NOMO-1 treated with DMSO at 0.1 percent for 48 hours (cell line): Measurements from ENCODE around the gene HLA-A.
A peak's percentile ranks its signal among the peaks of the same experiment; 100 is the strongest.

Experiments used
- DNase-seq: peaks from one replicate; lab custom pipeline; 2025; ENCODE audit not compliant: unreplicated experiment; lab: John Stamatoyannopoulos, UW

HLA-A gene

DNA sequence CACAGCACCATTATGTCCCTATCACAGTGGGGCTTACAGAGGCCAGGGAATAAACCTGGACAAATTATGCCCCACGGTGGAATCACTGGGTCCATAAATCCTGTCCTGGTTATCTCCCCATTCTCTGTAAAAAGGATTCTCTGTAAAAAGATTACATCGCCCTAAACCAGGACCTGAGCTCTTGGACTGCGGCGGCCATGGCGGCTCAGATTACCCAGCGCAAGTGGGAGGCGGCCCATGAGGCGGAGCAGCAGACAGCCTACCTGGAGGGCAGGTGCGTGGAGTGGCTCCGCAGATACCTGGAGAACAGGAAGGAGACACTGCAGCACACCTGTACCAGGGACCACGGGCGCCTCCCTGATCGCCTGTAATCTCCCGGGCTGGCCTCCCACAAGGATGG, 8.4 kb upstream of the HLA-A start:
- DNase-seq, result no peak

DNA sequence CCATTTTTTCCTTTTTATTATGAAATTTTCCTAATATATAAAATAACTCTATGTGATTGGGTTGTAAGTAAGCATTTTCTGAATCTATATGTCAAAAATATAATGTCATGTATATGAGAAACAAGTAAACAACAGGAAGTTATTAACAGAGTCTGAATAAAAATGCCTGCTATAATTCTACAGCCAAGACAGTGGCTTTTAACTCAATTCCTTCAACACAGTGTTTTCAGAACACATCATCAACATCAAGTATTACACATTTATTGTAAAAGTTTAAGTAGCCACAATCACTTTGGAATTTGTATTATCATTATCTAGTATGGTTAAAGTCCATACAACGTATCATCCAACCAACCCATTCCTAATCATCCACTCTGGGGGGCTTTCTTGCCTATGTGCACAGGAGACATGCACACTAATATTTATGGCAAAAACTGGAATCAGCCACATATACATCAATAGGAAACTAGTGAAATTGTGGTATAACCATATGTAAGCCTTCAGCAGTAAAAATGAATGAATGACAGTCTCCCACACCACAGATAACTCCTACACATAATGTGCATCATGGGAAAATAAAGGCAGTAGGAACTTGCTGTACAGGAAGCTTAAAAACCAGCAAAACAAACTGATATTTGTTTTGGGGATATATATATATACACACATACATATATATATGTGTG, 6.9 kb upstream of the HLA-A start:
- no peak for DNase-seq

DNA sequence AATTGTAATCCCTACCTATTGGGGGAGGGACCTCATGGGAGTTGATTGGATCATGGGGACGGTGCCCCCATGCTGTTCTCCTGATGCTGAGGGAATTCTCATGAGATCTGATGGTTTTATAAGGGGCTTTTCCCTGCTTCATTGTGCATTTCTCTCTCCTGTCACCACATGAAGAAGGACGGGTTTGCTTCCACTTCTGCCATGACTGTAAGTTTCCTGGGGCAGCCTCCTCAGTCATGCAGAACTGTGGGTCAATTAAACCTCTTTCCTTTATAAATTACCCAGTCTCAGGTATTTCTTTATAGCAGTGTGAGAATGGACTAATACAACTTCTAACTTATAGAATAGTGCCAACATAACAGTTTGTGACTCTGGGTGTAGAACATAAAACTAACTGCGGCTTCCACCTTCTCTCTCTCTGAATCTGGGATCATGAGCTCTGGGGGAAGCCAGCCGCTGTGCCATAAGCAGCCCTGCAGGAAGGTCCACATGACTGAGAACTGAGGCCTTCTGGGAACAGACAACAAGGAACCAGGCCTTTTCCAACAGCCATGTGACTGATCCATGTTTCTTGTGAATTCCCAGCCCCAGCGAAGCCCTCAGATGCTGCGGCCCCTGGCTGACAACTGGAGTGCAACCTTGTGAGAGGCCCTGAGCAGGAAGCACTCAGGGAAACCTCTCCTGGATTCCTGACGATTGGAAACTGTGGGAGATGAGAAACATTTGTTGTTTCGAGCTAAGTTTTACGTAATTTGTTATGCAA, 3.4 kb upstream of the HLA-A start:
- no peak for DNase-seq

DNA sequence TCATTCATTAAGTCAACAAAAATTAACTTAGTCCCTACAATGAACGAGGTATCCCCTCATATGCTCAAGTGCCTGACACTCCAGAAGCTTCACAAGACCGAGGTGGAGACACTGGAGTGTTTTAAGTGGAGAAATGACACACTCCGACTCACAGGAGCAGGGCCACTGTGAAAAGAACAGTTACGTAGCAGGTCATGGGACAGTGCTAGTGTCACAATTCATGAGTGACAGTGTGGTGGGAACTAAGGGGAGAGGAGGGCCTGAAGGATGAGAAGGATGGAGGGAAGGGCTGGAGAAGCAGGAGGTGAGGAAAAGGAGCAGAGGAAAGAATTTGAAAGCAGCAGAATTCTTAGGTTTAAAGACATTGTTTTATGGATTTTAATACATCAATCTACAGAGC, 1.3 kb upstream of the HLA-A start:
- DNase-seq, result no peak

- DNase-seq, result peak; percentile 33
These were observed 861 bp upstream of the HLA-A start for GRCh38 chr6:29941471-29941870.

DNA sequence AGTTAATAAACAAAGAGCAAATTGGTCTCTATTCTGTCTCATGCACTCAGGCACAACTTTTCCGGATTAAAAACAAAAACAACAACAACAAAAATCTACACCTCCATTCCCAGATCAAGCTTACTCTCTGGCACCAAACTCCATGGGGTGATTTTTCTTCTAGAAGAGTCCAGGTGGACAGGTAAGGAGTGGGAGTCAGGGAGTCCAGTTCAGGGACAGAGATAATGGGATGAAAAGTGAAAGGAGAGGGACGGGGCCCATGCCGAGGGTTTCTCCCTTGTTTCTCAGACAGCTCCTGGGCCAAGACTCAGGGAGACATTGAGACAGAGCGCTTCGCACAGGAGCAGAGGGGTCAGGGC, 437 bp upstream of the HLA-A start:
- no peak for DNase-seq

DNA sequence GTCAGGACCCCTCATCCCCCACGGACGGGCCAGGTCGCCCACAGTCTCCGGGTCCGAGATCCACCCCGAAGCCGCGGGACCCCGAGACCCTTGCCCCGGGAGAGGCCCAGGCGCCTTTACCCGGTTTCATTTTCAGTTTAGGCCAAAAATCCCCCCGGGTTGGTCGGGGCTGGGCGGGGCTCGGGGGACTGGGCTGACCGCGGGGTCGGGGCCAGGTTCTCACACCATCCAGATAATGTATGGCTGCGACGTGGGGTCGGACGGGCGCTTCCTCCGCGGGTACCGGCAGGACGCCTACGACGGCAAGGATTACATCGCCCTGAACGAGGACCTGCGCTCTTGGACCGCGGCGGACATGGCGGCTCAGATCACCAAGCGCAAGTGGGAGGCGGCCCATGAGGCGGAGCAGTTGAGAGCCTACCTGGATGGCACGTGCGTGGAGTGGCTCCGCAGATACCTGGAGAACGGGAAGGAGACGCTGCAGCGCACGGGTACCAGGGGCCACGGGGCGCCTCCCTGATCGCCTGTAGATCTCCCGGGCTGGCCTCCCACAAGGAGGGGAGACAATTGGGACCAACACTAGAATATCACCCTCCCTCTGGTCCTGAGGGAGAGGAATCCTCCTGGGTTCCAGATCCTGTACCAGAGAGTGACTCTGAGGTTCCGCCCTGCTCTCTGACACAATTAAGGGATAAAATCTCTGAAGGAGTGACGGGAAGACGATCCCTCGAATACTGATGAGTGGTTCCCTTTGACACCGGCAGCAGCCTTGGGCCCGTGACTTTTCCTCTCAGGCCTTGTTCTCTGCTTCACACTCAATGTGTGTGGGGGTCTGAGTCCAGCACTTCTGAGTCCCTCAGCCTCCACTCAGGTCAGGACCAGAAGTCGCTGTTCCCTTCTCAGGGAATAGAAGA, 978 bp downstream of the HLA-A start:
- peak; percentile 2 for DNase-seq

DNA sequence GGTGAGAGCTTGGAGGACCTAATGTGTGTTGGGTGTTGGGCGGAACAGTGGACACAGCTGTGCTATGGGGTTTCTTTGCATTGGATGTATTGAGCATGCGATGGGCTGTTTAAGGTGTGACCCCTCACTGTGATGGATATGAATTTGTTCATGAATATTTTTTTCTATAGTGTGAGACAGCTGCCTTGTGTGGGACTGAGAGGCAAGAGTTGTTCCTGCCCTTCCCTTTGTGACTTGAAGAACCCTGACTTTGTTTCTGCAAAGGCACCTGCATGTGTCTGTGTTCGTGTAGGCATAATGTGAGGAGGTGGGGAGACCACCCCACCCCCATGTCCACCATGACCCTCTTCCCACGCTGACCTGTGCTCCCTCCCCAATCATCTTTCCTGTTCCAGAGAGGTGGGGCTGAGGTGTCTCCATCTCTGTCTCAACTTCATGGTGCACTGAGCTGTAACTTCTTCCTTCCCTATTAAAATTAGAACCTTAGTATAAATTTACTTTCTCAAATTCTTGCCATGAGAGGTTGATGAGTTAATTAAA, 3.0 kb downstream of the HLA-A start:
- no peak for DNase-seq

DNA sequence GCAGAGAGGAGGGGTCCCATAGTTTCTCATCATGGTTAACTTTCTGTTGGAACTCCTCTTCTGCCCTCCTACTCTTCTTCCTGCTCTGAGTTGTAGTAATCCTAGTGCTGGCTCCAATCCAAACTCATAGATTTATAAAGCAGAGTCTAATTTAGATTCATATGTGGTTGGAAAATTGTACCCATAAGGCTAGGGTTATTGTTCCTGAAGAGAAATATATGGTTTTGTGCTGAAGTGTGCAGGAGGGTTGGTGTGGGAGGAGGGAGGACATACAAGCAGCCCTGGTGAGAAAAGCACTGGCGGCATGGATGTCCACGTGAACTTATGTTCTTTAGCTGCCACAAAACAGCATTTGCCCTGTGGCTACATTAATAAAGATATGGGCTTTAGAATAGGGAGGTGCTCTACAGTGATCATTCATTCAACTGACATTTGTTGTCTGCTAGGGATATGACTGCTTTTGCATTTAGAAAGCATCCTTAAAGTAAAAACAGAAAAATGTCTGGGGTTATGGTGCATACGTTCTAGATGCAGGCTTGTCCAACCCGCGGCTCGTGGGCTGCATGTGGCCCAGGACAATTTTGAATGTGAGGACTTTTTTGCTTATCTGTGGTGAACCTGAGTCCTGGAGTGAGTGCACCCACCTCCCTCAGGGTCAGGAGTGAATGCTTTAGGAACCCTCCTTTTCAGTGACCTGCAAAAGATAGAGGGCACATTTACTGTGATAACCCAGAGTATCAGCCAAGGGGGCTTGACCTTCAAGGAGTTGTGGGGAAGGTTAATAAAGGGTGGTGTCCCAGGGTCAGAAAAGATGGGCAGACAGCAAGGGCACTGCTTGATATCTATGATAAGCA, 4.1 kb downstream of the HLA-A start:
- no peak for DNase-seq

- DNase-seq, result no peak
These were observed 5.0 kb downstream of the HLA-A start for GRCh38 chr6:29947077-29947980.

GRCh38 chr6:29948277-29948676, 5.9 kb downstream of the HLA-A start:
- no peak for DNase-seq

DNA sequence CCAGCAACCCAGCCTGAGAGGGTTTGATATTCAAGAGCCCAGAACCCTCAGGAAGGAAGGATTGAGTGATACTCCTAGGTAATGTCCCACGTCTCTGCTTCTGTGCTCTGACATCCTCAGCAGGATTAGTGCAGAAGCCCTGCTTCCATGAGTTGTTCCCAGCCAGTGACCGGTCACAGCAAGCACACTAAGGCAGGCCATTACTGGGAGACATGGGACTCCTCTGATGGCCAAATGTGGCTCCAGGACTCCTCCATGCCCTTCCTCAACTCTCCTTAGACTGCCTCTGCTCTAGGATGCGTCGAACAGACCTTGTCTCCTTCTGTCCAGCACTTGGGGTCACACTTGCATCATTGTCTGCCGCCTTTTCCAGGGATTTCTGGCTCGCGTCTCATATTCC, 7.6 kb downstream of the HLA-A start:
- DNase-seq, result no peak

DNA sequence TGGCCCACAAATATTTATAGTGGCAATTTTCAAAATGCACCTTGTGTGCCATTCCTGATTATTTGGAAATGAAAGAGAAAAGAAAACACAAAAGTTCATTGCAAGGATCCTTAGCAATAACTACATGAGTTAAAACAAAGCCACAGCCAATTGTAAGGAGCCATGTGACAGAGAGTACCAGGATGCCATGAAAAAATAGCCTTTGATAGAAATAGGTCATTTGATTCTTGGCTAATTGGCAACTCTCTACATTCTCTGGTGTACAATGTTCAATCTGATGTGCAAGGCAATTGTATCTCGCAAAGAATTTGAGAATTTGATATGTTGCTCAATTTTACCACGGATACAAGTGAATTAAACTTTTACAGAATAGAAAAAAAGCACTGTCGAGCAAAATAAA, 9.6 kb downstream of the HLA-A start:
- no peak for DNase-seq

- DNase-seq, result no peak
These were observed 10.7 kb downstream of the HLA-A start for GRCh38 chr6:29953001-29953441.

- DNase-seq, result no peak
These were observed 11.4 kb downstream of the HLA-A start for GRCh38 chr6:29953686-29954085.

DNA sequence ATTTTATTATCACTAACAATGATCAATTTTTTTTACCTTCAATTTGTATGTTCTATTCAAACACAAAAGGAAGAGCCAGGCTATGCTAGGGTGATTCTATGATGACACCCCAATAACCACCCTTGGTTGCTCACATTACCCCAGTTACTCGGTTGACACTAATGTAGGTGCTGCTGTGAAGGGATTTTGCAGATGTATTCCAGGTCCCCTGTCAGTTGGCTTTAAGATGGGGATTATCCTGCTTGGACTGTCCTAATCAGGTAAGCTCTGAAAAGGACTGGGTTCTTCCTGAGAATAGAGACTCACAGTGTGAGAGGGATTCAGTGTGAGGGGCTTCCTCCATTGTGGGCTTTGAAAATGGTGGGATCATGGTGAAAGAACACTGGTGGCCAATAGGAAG, 11.9 kb downstream of the HLA-A start:
- no peak for DNase-seq

DNA sequence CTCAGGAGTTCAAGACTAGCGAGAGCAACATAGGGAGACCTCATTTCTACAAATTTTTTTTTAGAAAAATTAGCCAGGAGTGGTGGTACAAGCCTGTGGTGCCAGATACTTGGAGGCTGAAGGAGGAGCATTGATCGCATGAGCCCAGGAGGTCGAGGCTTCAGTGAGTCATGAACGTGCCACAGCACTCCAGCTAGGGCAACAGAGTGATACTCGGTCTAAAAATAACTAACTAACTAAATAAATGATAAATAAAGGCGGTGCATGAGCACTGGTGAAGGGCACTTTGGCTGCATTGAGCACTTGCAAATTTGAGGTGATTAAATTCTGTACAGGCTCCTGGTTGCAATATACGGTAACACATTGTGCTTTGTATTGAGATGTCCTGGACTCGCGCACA, 13.5 kb downstream of the HLA-A start:
- no peak for DNase-seq

DNA sequence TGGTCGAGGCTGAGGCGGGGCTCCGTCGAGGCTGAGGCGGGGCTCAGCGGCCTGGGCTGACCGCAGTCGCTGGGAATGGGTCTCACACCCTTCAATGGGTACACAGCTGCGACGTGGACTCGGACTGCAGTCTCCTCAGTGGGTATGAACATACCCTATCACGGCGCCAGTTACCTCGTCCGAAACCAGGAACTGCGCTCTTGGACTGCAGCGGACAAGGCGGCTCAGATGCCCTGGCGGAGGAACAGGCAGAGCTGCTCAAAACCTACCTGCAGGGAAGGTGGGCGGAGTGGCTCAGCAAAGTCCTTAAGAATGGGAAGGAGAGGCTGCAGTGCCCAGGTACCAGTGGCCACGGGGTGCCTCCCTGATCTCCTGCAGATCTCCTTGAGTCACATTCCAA, 14.2 kb downstream of the HLA-A start:
- DNase-seq, result no peak

GRCh38 chr6:29958046-29958445, 15.7 kb downstream of the HLA-A start:
- DNase-seq, result no peak

DNA sequence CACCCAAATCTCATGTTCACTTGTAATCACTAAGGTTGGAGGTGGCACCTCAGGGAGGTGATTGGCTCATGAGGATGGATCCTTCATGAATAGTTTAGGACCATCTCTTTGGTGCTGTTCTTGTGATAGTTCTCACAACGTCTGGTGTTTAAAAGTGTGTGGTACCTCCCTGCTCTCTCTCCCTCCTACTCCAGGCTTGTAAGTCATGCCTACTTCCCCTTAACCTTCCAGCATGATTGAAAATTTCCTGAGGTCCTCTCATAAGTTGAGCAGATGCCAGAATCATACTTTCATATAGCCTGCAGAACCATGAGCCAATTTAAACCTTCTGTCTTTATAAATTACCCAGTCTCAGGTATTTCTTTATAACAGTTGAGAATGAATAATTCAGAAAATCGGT, 16.6 kb downstream of the HLA-A start:
- no peak for DNase-seq
